Activated CD8-positive, alpha-beta memory T cell treated with anti-CD3 and anti-CD28 coated beads, Interleukin-2, amount 50 U/mL, for 4 hours (primary cell): ENCODE measurements around the gene SCYL1.
"Not testable (repeated sequence)": the region's sequence is repeated elsewhere in the genome, so short reads cannot be mapped to it uniquely, and the experiment has no call there.

Experiments
- DNase-seq: peaks from one replicate; pipeline ENCODE4 v3.0.0-alpha.2; 2020

SCYL1 gene

GRCh38 chr11:65555693-65556231, 30.9 kb downstream of the SCYL1 start:
- no peak for DNase-seq

- no peak for DNase-seq
Observed at GRCh38 chr11:65556470-65557279, 31.8 kb downstream of the SCYL1 start.

GRCh38 chr11:65557280-65558001, 32.6 kb downstream of the SCYL1 start:
- no peak for DNase-seq

- DNase-seq, result peak; percentile 40
Observed at GRCh38 chr11:65558002-65558929, 33.4 kb downstream of the SCYL1 start, which contains the start of gene LTBP3. TSS of gene LTBP3 (minus strand) at chr11:65558359. CDS start at chr11:65557959, 400 bp downstream.

GRCh38 chr11:65558930-65559509, 34.1 kb downstream of the SCYL1 start:
- DNase-seq, result no peak

GRCh38 chr11:65559535-65559934, 34.7 kb downstream of the SCYL1 start:
- no peak for DNase-seq

- no peak for DNase-seq
Observed at GRCh38 chr11:65559951-65560537, 35.2 kb downstream of the SCYL1 start.

- no peak for DNase-seq
Observed at GRCh38 chr11:65560555-65561418, 35.9 kb downstream of the SCYL1 start.

GRCh38 chr11:65562020-65562419, 37.1 kb downstream of the SCYL1 start:
- no peak for DNase-seq

GRCh38 chr11:65562788-65563187, 37.9 kb downstream of the SCYL1 start:
- no peak for DNase-seq

GRCh38 chr11:65563601-65564000, 38.7 kb downstream of the SCYL1 start:
- DNase-seq, result no peak

GRCh38 chr11:65564879-65565559, 40.1 kb downstream of the SCYL1 start:
- DNase-seq, result not testable (repeated sequence)

GRCh38 chr11:65565624-65566453, 41.0 kb downstream of the SCYL1 start:
- peak; percentile 42 for DNase-seq

- DNase-seq, result no peak
Observed at GRCh38 chr11:65569164-65569972, 44.5 kb downstream of the SCYL1 start.

GRCh38 chr11:65569973-65570918, 45.4 kb downstream of the SCYL1 start, which contains the start of gene ZNRD2:
TSS of gene ZNRD2 (plus strand) at chr11:65570477. CDS start at chr11:65570492, 15 bp downstream.
- DNase-seq, result peak; percentile 98

- DNase-seq, result no peak
Observed at GRCh38 chr11:65571420-65571819, 46.5 kb downstream of the SCYL1 start.

- no peak for DNase-seq
Observed at GRCh38 chr11:65571940-65572339, 47.1 kb downstream of the SCYL1 start.
